Cerebellar cortex (tissue), 1 donor: ENCODE data around the gene APBB2.

Experiments used
- DNase-seq: peaks from one replicate; pipeline ENCODE4 v3.0.0-alpha.2; 2015; ENCODE audit warnings: low spot score

APBB2 gene

DNA sequence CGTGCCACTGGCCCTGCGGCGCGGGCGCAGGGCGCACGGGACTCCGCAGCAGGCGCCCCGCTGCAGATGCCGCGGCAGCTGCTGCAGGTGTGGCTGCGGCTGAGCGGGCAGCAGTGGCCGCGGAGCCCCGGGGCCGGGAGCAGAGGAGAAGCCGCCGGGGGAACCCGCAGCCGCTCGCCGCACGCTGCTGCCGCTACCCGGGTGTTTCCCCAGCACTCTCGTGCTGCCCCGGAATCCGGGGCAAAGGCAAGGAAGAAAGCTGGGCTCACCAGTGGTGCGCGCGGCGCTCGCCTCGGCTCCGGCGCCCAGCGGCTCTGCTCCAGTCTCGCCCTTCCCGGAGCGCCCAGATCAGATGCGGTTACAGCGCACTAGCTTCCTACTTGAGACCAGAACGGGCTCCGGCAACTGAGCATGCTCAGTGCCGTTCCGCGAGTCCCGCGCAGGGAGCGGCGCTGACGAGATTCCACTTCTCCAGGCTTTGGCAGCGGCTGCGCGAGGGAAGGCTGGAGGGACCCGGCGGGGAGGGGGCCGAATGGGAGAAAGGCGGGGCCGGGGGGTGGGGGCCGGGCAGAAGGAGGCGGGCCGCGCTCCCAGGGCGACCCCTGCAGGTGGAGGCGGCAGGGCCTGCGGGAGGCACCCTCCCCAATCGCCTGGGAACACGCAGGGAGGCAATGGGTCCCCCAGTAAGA is at the start of gene APBB2:
Gene APBB2 (minus strand): TSS at position 407 of the 689 bp plus-strand sequence. CDS start 181,288 bp downstream, outside the sequence.
- peak; percentile 93 for DNase-seq

DNA sequence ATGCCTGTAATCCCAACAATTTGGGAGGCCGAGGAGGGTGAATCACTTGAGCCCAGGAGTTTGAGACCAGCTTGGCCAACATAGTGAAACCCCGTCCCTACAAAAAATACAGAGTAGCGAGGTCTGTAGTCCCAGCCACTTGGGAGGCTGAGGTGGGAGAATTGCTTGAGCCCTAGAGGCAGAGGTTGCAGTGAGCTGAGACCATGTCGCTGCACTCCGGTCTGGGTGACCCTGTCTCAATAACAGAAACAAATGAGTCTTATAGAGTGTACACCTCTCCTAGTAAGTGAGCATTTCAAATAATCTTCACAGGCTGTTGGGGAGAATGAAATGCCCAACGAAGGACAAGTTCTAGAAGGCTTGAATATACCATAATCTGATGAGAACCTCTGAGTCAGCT is 47.9 kb upstream of the APBB2 start:
- DNase-seq: no peak

- DNase-seq: no peak
Observed at GRCh38 chr4:41260116-41260733, 45.9 kb upstream of the APBB2 start.

DNA sequence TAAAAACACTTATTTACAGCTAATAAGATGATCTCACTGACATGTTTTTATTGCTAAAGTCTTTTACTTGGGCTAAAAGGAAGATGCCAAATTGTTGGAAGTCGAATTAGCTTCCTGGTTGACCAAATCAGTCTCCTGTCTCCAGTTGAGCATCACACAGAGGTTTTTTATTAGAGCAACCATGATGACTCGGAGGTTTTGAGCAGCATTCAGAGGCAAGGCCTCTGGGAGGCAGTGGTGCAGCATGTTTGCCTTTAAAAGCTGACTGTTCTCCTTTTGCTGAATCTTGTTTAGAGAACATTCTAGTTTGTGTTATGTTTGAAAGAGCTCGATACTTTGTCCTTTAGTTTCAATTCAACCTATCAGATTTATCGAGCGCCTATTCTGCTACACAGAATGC is 44.4 kb upstream of the APBB2 start:
- peak; percentile 73 for DNase-seq

- DNase-seq: peak; percentile 30
Observed at GRCh38 chr4:41257906-41258305, 43.6 kb upstream of the APBB2 start.

DNA sequence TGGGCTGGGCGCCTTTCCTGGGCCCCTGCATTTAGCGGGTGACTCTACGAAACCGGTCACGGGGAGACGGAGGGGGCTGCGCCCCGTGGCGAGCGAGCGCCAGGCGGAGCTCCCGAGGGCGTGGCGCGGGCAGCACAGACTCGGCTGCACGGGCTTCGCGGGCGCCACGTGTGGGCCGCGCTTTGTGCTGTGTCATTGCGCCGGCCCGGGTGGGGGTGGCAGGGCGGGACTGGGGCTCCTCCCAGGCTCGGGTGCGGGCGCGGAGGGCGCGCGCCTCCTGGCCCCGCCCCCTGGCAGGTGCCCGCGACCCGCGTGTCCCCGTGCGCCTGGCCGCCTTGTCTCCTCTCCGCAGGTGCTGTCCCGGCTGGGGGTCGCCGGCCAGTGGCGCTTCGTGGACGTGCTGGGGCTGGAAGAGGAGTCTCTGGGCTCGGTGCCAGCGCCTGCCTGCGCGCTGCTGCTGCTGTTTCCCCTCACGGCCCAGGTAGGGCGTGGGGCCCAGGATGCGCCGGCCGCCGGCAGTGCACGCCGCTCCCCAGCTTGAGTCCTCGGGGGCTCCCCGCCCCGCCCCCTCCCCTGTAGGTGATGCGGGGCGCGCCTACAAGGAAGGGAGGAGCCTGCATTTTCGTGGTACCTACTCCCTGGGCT is 43.0 kb upstream of the APBB2 start:
- peak; percentile 27 for DNase-seq

DNA sequence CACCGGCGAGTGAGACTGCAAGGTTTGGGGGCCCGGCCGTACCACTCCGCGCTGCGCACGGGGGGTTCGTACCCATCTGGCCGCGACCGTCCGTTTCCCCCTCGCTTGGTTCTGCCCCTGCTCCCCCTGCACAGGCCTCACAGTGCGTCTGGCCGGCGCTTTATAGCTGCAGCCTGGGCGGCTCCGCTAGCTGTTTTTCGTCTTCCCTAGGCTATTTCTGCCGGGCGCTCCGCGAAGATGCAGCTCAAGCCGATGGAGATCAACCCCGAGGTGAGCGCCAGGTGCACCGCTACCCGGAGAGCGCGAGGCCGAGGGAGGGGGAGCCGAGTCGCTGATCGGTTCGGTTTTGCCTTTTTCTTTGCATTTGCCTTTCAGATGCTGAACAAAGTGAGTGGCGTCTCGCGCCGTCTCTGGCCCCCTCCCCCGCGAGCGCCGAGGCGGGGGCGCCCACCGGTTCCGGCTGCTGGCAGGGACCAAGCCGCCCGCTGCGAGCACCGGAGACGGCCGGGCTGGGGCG is 42.5 kb upstream of the APBB2 start, which contains the start of gene UCHL1:
Gene UCHL1 (plus strand): TSS at position 189 of the 517 bp plus-strand sequence. CDS start 49 bp downstream, at position 238.
- DNase-seq: peak; percentile 90

DNA sequence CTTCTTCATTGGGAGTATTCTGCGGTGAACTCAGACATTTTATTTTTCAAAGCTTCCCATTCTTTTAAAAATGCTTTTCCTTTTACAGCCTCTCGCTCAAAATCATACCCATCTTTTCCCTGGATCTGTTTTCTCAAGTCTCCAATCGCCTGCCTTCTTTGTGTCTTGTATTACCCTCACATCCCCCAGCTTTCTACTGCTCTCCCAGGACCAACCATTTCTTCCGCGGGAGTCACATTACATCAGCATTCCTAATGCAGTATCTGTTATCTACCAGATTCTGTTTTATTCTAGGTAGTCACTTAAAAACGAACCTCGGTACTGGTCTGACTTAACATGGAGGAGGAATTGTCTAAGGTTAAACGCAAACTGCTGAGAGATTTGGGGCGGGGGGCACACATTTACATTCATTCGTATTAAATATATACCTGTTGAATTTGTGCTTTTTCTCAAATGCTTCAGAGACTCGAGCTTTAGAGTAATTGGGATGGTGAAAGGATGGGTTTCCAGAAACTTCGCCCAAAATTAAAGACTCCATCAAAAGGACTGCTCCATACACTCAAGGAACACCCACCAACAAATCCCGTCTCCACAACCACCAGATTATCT is 41.9 kb upstream of the APBB2 start:
- peak; percentile 55 for DNase-seq

DNA sequence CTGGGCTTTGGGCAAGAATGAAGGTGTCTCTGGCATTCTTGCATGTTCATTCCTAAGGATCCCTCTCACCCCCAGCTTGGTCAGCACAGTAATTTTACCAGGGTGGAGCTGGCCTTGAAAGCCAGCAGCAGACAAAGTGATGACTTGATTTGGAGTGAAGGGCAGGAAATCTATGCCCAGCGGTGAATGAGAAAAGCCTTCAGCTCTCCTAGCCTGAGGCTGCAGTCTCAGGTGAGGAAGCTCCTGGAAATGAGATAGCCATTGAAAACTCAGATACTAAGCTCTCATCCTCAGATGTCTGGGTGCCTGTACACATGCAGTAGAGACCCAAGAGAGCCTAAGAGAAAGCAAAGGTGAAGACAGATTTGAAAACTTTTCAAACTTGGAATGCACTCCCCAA is 31.6 kb upstream of the APBB2 start:
- DNase-seq: no peak

- DNase-seq: no peak
Observed at GRCh38 chr4:41241919-41242318, 27.6 kb upstream of the APBB2 start.

- DNase-seq: no peak
Observed at GRCh38 chr4:41236508-41236907, 22.2 kb upstream of the APBB2 start.

DNA sequence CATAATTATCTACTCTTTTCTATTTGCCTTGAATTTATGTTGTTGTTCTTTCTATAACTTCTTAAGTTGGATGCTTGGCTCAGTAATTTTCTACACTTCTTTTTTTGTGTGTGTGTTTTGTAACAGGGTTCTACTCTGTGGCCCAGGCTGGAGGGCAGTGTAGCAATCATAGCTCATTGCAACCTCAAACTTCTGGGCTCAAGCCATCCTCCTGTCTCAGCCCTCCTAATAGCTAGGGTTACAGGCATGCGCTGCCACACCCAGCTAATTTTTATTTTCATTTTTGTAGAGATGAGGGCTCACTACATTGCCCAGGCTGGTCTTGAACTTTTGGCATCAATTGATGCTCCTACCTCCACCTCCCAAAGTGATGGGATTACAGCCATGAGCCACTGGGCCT is 21.7 kb upstream of the APBB2 start:
- DNase-seq: no peak

DNA sequence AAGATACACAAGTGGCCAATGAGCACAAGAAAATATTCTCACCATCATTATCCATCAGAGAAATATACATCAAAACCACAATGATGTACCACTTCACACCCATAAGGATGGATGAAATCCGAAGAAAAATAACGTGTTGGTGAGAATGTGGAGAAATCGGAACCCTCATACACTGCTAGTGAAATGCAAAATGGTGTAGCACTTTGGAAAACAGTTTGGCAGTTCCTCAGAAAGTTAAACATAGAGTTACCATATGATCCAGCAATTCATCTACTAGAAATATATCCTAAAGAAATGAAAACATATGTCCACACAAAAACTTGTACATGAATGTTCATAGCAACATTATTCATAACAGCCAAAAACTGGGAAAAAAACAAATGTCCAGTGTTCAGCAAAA is 18.5 kb upstream of the APBB2 start:
- no peak for DNase-seq

DNA sequence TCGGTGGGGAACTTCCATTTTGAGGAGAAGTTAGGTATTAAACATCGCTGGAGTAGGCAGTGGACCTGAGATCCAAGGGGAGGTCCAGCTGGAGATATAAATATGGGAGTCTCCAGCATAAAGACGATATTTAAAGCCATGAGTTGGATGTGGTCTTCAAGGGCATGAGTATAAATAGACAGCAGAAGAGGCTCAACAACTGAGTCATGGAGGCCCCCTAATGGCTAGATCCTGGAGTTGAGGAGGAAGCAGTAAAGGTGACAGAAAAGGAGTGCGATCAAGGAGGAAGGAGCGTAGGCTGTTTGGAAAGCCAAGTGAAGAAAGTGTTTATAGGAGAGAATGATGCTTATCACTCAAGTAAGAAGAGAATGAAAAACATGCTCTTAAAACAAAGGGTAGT is 18.1 kb upstream of the APBB2 start:
- DNase-seq: peak; percentile 12

DNA sequence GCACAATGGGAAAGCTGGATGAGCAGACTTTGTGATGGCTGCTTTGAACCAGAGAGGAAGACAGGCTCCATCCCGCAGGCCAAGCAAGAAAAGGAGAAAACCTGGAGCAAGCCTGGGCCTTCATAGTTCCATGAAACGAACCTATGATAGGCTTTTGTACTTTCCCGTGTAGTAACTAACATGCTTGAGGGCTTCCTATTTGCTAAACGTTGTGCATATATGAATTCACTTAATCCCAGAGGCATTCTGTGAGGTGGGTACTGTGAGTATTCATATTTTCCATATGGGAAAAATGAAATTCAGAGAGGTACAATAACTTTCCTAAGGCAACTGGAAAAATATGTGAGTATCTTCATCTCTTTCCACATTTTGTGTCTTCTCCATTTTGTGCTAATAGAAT is 13.6 kb upstream of the APBB2 start:
- DNase-seq: no peak

DNA sequence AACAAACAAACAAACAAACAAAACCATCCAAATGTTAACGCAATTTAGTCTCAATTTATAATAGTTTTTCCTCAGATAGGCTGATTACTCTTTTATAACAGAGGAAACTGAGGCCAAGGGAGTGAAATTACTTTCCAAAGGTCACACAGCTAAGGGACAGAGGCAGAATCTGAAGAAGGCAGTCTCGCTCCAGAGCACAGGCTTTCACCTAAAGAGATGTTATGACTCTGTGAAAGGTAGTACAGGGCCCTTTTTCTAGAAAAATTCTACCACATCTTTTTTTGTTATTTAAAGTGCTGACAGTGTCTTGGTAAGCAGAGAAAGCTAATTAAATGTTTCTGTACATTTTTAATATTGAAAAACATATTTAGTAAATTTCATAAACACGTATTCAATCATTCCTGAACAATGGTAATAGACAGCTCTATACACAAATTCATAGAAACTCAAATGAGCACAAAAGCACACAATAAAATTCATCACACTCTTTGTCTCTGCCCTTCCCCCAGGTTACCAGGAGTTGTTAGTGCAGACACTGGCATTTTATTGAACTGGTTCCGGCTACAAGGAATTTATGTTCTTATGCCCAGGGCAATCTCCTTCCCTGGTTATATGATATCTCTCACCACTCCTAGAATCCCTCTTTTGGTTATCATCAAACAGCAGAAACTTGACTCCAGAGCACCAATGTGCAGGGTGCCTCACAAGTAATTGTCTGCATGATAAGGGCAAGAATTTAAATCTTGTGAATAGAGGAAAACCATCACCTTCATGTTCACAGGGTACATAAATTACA is 7.7 kb upstream of the APBB2 start:
- DNase-seq: no peak

DNA sequence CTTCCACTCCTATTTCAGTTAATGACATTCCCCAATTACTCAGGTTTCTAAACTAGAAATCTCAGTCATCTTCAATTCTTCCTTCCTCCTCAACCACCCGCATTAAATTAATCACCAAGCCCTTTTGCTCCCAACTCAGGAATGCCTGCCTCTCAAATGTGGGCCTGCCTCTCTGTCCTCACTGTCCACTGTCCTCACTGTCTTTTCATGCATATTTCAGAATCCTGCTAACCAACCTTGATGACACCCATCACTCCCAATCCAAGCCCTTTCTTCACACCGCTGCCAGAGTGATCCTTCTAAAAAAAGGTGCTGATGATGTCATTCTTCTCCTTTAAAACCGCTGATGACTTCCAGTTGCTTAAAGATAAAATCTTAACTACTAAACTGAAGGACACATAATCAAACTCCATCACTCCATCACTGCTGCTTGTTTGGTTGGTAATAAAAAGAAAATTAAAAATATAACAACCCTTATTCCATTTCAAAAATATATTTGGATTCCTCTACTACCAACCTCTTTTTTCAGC is 5.1 kb upstream of the APBB2 start:
- DNase-seq: no peak

DNA sequence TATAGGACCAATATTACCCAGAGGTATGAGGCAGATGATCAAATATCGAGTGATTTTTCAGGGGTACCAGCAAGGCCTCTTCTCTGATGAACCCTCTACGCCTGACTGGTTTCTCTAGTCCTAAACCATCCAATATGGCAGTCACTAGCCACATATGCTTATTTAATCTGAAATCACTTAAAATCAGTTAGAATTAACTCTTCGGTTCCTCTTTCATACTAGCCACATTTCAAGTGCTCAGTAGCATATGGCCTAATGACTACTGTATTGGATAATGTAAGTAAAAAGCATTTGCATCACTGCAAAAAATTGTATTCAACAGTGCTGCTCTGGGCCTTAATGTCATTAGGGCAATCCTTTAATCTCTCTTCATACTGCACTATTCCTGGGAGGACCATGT is 4.4 kb upstream of the APBB2 start:
- DNase-seq: no peak

GRCh38 chr4:41217374-41217773 is 3.0 kb upstream of the APBB2 start:
- DNase-seq: no peak

DNA sequence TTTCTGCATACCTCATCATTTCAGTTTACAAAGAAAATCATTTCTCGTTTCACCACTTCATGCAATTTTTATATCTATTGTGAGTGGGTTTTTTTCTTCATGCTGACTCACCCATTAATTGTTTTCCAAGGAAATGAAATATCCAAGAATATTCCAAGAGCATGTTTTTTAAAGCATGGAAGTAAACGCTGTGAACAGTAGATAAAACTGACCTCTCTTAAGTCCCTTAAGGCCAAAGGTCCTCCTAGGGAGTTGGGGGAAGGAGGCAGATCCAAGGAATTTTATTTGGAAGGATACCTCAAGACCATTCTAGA is 2.6 kb upstream of the APBB2 start:
- DNase-seq: no peak

GRCh38 chr4:41216294-41217019 is 2.1 kb upstream of the APBB2 start:
- peak; percentile 65 for DNase-seq
